Nephron (organoid): Measurements from ENCODE around the gene RANGAP1.
"Not testable (repeated sequence)": the region's sequence is repeated elsewhere in the genome, so short reads cannot be mapped to it uniquely, and the experiment has no call there.

Experiments
- H3K27ac Mint-ChIP-seq, 3 experiments: 2 replicates each; pipeline ENCODE4 v1.8.0; 2020; ENCODE audit warnings: mixed read lengths in 3 of 3, mild to moderate bottlenecking in 2 of 3, moderate library complexity in 1 of 3
- H3K27me3 Mint-ChIP-seq: 2 replicates; pipeline ENCODE4 v1.8.0; 2021; ENCODE audit warnings: low read depth, mild to moderate bottlenecking, moderate library complexity, mixed read lengths
- H3K36me3 Mint-ChIP-seq: 2 replicates; pipeline ENCODE4 v1.8.0; 2020; ENCODE audit warnings: low read depth, mixed read lengths
- H3K4me1 Mint-ChIP-seq: 2 replicates; pipeline ENCODE4 v1.8.0; 2020; ENCODE audit warnings: mixed read lengths
- H3K4me3 Mint-ChIP-seq, 3 experiments: 2 replicates each; pipeline ENCODE4 v1.8.0; 2020; ENCODE audit warnings: mild to moderate bottlenecking in 3 of 3, mixed read lengths in 3 of 3, moderate library complexity in 2 of 3
- H3K9me3 Mint-ChIP-seq: 2 replicates; pipeline ENCODE4 v1.8.0; 2020; ENCODE audit warnings: mixed read lengths
- TF ChIP-seq, protein P1 (sequence below), 3 experiments: fragments of 200-600 bp; sonication (generic); IDR thresholded peaks; one replicate each; pipeline ENCODE4 v1.5.0; 2021; ENCODE audit warnings: antibody characterized with exemption in 3 of 3; ENCODE audit not compliant: unreplicated experiment in 3 of 3

Gene RANGAP1

DNA sequence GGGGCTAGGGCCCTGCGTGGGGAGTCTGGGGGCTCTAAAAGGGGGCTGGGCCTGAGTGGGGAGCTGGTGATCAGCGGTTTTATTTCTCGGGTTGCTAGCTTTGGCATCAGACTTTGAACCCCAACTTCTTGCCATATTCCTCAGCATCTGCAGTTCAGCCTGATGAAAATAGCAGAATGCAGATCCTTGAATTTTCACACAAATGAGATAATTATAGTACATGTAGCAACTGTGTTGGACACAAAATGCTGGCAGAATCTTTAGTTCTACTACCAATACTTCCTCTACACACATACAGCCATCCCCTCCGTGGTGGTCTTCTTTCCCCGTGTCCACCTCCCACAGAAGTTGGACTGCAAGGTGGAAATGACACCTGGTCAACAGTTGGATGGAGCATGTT, 16.8 kb upstream of the RANGAP1 start:
- Mint-ChIP-seq H3K4me1 (peaks cover 27% of the 10 kb centered on the region), H3K9me3 (no peaks in the 10 kb centered on the region), H3K36me3 (peaks cover 17% of the 10 kb centered on the region), H3K27me3 (no peaks in the 10 kb centered on the region), H3K4me3 (peak overlapping the region; percentile 90 to 92 (median 91)), H3K27ac (peak overlapping the region; percentile 93 to 97 (median 94))
- TF ChIP-seq, protein P1, sequence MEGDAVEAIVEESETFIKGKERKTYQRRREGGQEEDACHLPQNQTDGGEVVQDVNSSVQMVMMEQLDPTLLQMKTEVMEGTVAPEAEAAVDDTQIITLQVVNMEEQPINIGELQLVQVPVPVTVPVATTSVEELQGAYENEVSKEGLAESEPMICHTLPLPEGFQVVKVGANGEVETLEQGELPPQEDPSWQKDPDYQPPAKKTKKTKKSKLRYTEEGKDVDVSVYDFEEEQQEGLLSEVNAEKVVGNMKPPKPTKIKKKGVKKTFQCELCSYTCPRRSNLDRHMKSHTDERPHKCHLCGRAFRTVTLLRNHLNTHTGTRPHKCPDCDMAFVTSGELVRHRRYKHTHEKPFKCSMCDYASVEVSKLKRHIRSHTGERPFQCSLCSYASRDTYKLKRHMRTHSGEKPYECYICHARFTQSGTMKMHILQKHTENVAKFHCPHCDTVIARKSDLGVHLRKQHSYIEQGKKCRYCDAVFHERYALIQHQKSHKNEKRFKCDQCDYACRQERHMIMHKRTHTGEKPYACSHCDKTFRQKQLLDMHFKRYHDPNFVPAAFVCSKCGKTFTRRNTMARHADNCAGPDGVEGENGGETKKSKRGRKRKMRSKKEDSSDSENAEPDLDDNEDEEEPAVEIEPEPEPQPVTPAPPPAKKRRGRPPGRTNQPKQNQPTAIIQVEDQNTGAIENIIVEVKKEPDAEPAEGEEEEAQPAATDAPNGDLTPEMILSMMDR (IDR thresholded peaks at IDR 0.05; ENCODE audit: unreplicated experiment in 3 of 3), result no peak

DNA sequence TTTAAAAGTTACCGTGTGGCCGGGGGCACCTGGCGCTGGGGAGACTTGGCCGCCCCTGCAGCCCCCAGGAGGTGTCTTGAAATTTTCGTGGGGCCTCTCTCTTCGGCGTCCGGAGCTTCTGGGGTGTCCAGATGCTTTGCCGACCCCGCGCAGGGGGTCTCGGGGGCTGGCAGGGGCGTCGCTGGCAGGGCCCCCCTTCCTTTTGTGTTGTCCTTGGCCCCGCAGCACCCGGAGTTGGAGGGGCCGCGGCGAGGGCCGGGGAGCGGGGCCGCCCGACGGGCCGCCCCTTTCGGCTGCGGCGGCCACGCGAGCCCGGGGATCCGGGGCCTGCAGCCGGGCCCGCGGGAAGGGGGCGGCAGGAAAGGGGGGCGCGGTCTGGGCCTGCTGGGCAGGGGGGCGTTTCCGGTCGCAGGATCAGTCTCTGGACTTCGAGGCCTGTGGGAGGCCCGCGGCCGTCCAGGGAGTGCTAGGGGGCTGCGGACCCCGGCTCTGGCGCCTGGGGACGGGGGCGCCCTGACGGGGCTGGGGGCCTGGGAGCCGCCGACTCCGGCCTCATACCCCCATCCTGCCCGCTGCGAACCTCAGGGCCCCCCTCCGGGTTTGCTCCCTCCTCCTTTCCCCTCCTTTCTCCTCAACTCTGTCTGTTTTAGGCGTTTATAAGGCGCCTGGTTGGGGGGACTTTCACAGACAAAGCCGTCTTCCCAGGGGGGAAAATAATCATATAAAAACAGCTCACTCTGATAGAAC, 16.2 kb upstream of the RANGAP1 start:
- no peaks in the 10 kb centered on the region for H3K9me3 Mint-ChIP-seq
- peaks cover 10% of the 10 kb centered on the region for H3K36me3 Mint-ChIP-seq
- TF ChIP-seq, protein P1 (IDR thresholded peaks at IDR 0.05; ENCODE audit: unreplicated experiment in 3 of 3), result no peak
- H3K4me1 Mint-ChIP-seq, result peaks cover 21% of the 10 kb centered on the region
- peak overlapping the region; percentile 90 to 92 (median 91) for H3K4me3 Mint-ChIP-seq
- H3K27me3 Mint-ChIP-seq, result no peaks in the 10 kb centered on the region
- H3K27ac Mint-ChIP-seq, result peak overlapping the region; percentile 93 to 97 (median 94)

DNA sequence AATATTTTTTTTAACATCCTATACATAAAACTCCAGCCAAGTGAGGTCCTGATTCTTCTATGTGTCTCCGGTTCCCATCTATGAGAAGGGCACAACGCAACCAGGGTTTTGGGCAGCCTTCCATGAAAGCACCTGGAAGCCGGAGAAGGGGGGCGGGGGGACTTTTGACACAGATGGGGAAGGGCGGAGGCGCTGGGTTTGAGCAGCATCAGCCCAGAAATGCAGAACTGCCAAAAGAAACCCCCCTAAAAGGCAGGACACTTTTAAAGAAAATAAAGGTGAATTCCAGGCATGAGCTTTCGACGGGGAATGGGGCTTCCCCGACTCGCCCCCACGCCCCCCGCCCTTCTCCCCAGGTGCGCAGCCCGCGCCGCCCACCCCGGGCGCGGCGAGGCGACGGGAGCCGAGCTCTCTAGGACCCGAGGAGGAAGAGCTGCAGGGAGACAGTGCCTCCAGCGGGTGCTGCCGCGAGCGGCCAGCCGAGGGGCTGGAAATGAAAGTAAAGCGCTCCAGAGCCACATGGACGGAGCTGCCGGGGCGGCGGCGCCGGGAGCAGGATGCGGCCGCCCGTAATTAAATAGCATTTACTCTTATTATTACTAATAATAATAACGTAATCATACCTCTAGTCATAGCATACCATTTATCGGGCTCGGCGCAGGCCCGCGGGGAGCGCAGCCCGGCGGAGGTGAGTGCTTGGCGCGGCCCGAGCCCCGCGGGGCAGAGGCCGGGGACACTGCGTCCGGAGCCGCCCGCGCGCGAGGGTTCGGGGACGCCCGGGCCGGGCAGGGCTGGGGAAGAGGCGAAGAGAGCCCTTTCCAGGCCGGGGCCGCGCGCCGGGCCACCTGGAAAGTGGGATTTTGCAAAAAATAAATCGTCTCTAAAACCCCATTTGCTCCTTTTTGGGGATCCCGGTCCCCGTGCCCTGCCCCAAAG, 15.4 kb upstream of the RANGAP1 start, which contains the start of gene ZC3H7B:
Gene ZC3H7B (plus strand): TSS at position 441 of the 936 bp plus-strand sequence. CDS start 19,136 bp downstream, outside the sequence.
- peaks cover 26% of the 10 kb centered on the region for H3K4me1 Mint-ChIP-seq
- H3K36me3 Mint-ChIP-seq, result peaks cover 13% of the 10 kb centered on the region
- peak within 1 kb of the TSS; percentile 90 to 92 (median 91) for H3K4me3 Mint-ChIP-seq
- TF ChIP-seq, protein P1 (IDR thresholded peaks at IDR 0.05; ENCODE audit: unreplicated experiment in 3 of 3), result peak; percentile 49 to 52 (median 49)
- H3K27ac Mint-ChIP-seq, result peak within 1 kb of the TSS; percentile 93 to 97 (median 94)
- no peaks in the 10 kb centered on the region for H3K9me3 Mint-ChIP-seq
- H3K27me3 Mint-ChIP-seq, result no peaks in the 10 kb centered on the region

DNA sequence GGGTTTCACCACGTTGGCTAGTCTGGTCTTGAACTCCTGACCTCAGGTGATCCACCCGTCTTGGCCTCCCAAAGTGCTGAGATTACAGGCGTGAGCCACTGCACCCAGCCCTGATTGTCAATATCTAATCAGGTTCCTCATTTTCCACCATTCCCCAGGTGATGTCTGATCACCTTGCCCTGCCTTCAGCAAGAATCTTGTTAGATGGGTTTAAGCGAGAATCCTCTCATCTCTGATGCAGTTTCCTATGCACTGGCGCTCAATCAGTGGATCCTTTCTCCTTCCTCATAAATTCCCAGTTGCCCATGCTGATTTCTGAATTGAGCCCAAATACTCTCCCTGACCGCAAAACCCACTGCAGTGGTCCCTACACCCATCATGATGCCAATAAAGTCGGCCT, 14.7 kb upstream of the RANGAP1 start:
- peaks cover 26% of the 10 kb centered on the region for H3K4me1 Mint-ChIP-seq
- no peaks in the 10 kb centered on the region for H3K27me3 Mint-ChIP-seq
- H3K4me3 Mint-ChIP-seq, result peak overlapping the region; percentile 74 to 80 (median 79)
- H3K9me3 Mint-ChIP-seq, result no peaks in the 10 kb centered on the region
- peak overlapping the region; percentile 39 to 78 (median 64) for H3K27ac Mint-ChIP-seq
- TF ChIP-seq, protein P1 (IDR thresholded peaks at IDR 0.05; ENCODE audit: unreplicated experiment in 3 of 3), result no peak
- peaks cover 13% of the 10 kb centered on the region for H3K36me3 Mint-ChIP-seq

DNA sequence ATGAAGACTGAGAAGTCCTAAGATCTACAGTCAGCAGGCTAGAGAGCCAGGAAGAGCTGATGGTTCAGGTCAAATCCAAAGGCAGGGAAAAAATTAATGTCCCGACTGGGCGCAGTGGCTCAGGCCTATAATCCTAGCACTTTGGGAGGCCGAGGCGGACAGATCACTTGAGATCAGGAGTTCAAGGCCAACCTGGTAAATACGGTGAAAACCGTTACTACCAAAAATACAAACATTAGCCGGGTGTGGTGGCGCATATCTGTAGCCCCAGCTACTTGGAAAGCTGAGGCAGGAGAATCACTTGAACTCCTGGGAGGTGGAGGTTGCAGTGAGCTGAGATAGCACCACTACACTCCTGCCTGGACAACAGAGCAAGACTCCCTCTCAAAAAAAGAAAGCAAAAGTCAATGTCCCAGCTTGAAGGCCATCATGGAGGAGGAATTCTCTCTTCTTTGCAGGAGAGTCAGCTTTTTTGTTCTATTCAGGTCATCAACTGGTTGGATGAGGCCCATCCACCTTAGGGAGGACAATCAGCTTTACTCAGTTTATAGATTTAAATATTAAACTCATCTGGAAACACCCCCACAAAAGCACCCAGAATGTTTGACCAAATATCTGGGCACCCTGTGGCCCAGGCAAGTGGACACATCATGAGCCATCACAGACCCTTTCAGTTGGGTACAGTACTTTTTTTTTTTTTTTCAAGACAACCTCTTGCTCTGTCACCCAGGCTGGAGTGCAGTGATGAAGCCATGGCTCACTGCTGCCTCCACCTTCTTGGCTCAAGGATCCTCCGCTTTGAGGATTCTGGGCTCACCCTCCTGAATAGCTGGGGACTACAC, 11.1 kb upstream of the RANGAP1 start:
- Mint-ChIP-seq H3K36me3 (peaks cover 4% of the 10 kb centered on the region), H3K4me3 (peak overlapping the region in 1 of 3 experiments; percentile 8), H3K27ac (peak overlapping the region in 1 of 3 experiments; percentile 54), H3K27me3 (no peaks in the 10 kb centered on the region), H3K4me1 (peaks cover 10% of the 10 kb centered on the region), H3K9me3 (no peaks in the 10 kb centered on the region)
- TF ChIP-seq, protein P1 (IDR thresholded peaks at IDR 0.05; ENCODE audit: unreplicated experiment in 3 of 3), result no peak

DNA sequence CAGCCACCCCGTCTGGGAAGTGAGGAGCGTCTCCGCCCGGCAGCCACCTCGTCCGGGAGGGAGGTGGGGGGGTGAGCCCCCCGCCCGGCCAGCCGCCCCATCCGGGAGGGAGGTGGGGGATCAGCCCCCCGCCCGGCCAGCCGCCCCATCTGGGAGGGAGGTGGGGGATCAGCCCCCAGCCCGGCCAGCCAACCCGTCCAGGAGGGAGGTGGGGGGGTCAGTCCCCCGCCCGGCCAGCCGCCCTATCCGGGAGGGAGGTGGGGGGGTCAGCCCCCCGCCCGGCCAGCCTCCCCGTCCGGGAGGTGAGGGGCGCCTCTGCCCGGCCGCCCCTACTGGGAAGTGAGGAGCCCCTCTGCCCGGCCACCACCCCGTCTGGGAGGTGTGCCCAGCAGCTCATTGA, 8.8 kb upstream of the RANGAP1 start:
- H3K27me3 Mint-ChIP-seq, H3K4me3 Mint-ChIP-seq, H3K27ac Mint-ChIP-seq, H3K9me3 Mint-ChIP-seq, H3K36me3 Mint-ChIP-seq: not testable (repeated sequence)
- H3K4me1 Mint-ChIP-seq, result peaks cover 13% of the 10 kb centered on the region
